HCT116 (cell line): ENCODE measurements around the gene COPA. TPM values are rescaled to one million over a fixed set of nuclear protein-coding genes. Genes with fewer than 3 reads are reported as not detected.

Experiments used
- ATAC-seq: fragments of 200-7000 bp; cut with Tn5 transposase; 2 replicates; pipeline ENCODE4 v1.9.1; 2020; ENCODE audit warnings: mild to moderate bottlenecking, moderate library complexity
- BruUV-seq: library from RNA; stranded (reverse); fragments of 400-500 nt; replicated peaks from 2 replicates; lab custom pipeline; 2021; lab: Mats Ljungman, UMichigan
- CTCF ChIA-PET: fragments of 300-600 bp; sonication (Branson Sonifier 250); formaldehyde crosslinking; loops from one replicate; lab custom pipeline; 2021; ENCODE audit warnings: antibody characterized with exemption; lab: Charles Lee
- POLR2A ChIA-PET: fragments of 300-600, 350-600 bp; sonication (Branson Sonifier 250); formaldehyde crosslinking; loops from one replicate; lab custom pipeline; 2021; ENCODE audit warnings: antibody characterized with exemption; lab: Charles Lee
- RAD21 ChIA-PET, 2 experiments: fragments of 300-600 bp; sonication (Branson Sonifier 250); formaldehyde crosslinking; loops; one replicate each; lab custom pipeline; 2023; ENCODE audit warnings: low total read pairs in 2 of 2; ENCODE audit not compliant: uncharacterized antibody in 2 of 2, unreplicated experiment in 2 of 2, low non-redundant PET in 1 of 2; lab: Charles Lee
- DNase-seq: peaks from one replicate; pipeline ENCODE4 v3.0.0-alpha.2; 2010; ENCODE audit warnings: low read depth, low spot score
- H2AFZ ChIP-seq: fragments of 200-600 bp; shearing (Covaris generic), sonication (generic); 2 replicates; pipeline ENCODE4 v1.6.1; 2017; ENCODE audit warnings: low read depth, mixed run types, mixed read lengths, antibody characterized with exemption, low read length; ENCODE audit not compliant: poor library complexity, severe bottlenecking
- H3K27ac ChIP-seq: 2 replicates; pipeline ENCODE4 v1.5.1; 2012; ENCODE audit warnings: low read depth, low read length
- H3K27me3 ChIP-seq: fragments of 200-600 bp; sonication (generic); 2 replicates; pipeline ENCODE4 v1.6.1; 2016; ENCODE audit warnings: mixed run types, low read length, mixed read lengths; ENCODE audit not compliant: insufficient read depth
- H3K36me3 ChIP-seq, 2 experiments: fragments of 200-500 bp in 1 of 2; fragments of 200-600 bp in 1 of 2; sonication (Bioruptor generic) in 1 of 2; sonication (generic) in 1 of 2; 2 replicates each; pipeline versions ENCODE4 v1.5.1 to v1.6.1; 2014 to 2016; ENCODE audit warnings: low read length in 2 of 2, inconsistent platforms in 1 of 2, mixed read lengths in 1 of 2, mixed run types in 1 of 2; ENCODE audit not compliant: insufficient read depth in 2 of 2, control insufficient read depth in 1 of 2
- H3K4me1 ChIP-seq, 2 experiments: fragments of 200-600 bp in 1 of 2; sonication (generic) in 1 of 2; 2 replicates each; pipeline versions ENCODE4 v1.5.1 to v1.6.1; 2012 to 2017; ENCODE audit warnings: low read length in 2 of 2, inconsistent platforms in 1 of 2, mild to moderate bottlenecking in 1 of 2, mixed read lengths in 1 of 2, mixed run types in 1 of 2, moderate library complexity in 1 of 2; ENCODE audit not compliant: insufficient read depth in 2 of 2, control insufficient read depth in 1 of 2
- H3K4me2 ChIP-seq: fragments of 200-600 bp; sonication (generic); 2 replicates; pipeline ENCODE4 v1.6.1; 2017; ENCODE audit warnings: mixed run types, low read length, mixed read lengths
- H3K4me3 ChIP-seq, 2 experiments: fragments of 200-600 bp in 1 of 2; sonication (generic) in 1 of 2; replicated peaks in 1 of 2; 2 replicates each; pipeline ENCODE4 v1.5.1; 2011 to 2016; ENCODE audit warnings: low read length in 2 of 2, control low read depth in 1 of 2, low read depth in 1 of 2, mild to moderate bottlenecking in 1 of 2, mixed read lengths in 1 of 2, mixed run types in 1 of 2
- H3K79me2 ChIP-seq: fragments of 200-600 bp; sonication (generic); 2 replicates; pipeline ENCODE4 v1.6.1; 2017; ENCODE audit warnings: mild to moderate bottlenecking, mixed run types, low read length, moderate library complexity, mixed read lengths; ENCODE audit not compliant: insufficient read depth
- H3K9ac ChIP-seq: fragments of 200-600 bp; sonication (generic); 2 replicates; pipeline ENCODE4 v1.6.1; 2016; ENCODE audit warnings: low read length, mixed read lengths
- H3K9me2 ChIP-seq: fragments of 200-600 bp; sonication (generic), shearing (Covaris generic); 2 replicates; pipeline ENCODE4 v1.6.1; 2017; ENCODE audit warnings: mixed run types, mild to moderate bottlenecking, moderate library complexity; ENCODE audit not compliant: insufficient read depth
- H3K9me3 ChIP-seq, 2 experiments: fragments of 200-500 bp in 1 of 2; fragments of 200-600 bp in 1 of 2; sonication (Bioruptor generic) in 1 of 2; sonication (generic) in 1 of 2; 2 replicates each; pipeline ENCODE4 v1.6.1; 2014 to 2017; ENCODE audit warnings: low read length in 2 of 2, mixed read lengths in 2 of 2, inconsistent platforms in 1 of 2, low read depth in 1 of 2, mild to moderate bottlenecking in 1 of 2, mixed run types in 1 of 2, moderate library complexity in 1 of 2; ENCODE audit not compliant: control insufficient read depth in 1 of 2, insufficient read depth in 1 of 2
- H4K20me1 ChIP-seq: fragments of 200-600 bp; sonication (generic), shearing (Covaris generic); 2 replicates; pipeline ENCODE4 v1.6.1; 2017; ENCODE audit warnings: mixed run types, mild to moderate bottlenecking, moderate library complexity; ENCODE audit not compliant: insufficient read depth
- CEBPB ChIP-seq: IDR thresholded peaks from 2 replicates; pipeline ENCODE4 v1.6.1; 2012; ENCODE audit warnings: low read depth
- EGR1 ChIP-seq: IDR thresholded peaks from 2 replicates; pipeline ENCODE4 v1.6.1; 2012; ENCODE audit warnings: low read depth
- ELF1 ChIP-seq: IDR thresholded peaks from 2 replicates; pipeline ENCODE4 v1.6.1; 2012; ENCODE audit warnings: low read depth, borderline replicate concordance
- POLR2A ChIP-seq: IDR thresholded peaks from 2 replicates; pipeline ENCODE4 v1.7.0; 2011; ENCODE audit warnings: borderline replicate concordance; ENCODE audit not compliant: insufficient read depth, insufficient read length; ENCODE audit errors: extremely low read depth
- POLR2AphosphoS5 ChIP-seq: IDR thresholded peaks from 2 replicates; pipeline ENCODE4 v1.6.1; 2011; ENCODE audit warnings: mild to moderate bottlenecking, low read depth, low read length, moderate library complexity
- SIN3A ChIP-seq: IDR thresholded peaks from 2 replicates; pipeline ENCODE4 v1.6.1; 2012; ENCODE audit warnings: low read depth
- SP1 ChIP-seq: IDR thresholded peaks from 2 replicates; pipeline ENCODE4 v1.6.1; 2012; ENCODE audit warnings: low read depth
- YY1 ChIP-seq: IDR thresholded peaks from 2 replicates; pipeline ENCODE4 v1.6.1; 2011; ENCODE audit warnings: low read length, low read depth, moderate library complexity, mild to moderate bottlenecking; ENCODE audit not compliant: insufficient replicate concordance; ENCODE audit errors: extremely low read depth
- ZFX ChIP-seq: fragments of 450-650 bp; IDR thresholded peaks from 2 replicates; pipeline ENCODE4 v1.6.1; 2017
- intact Hi-C: fragments of 100-400 bp; cut with micrococcal nuclease; formaldehyde crosslinking; loops from 2 replicates; pipeline ENCODE4 v1.10.0; 2022
- total RNA-seq: library from RNA; stranded (reverse); gene quantifications from one replicate; pipeline ENCODE4 v1.2.1, GENCODE V29; 2021; ENCODE audit not compliant: unreplicated experiment
- TF ChIP-seq, protein P1 (sequence below): IDR thresholded peaks from 2 replicates; pipeline ENCODE4 v1.6.1; 2011; ENCODE audit warnings: mild to moderate bottlenecking, low read length, moderate library complexity; ENCODE audit not compliant: insufficient replicate concordance; ENCODE audit errors: extremely low read depth
- TF ChIP-seq, protein P2 (sequence below): IDR thresholded peaks from 2 replicates; pipeline ENCODE4 v1.6.1; 2012
- TF ChIP-seq, protein P3 (sequence below): IDR thresholded peaks from 2 replicates; pipeline ENCODE4 v1.6.1; 2012

COPA gene
- total RNA-seq, 1 experiment from 2014 or later, result 132 TPM

DNA sequence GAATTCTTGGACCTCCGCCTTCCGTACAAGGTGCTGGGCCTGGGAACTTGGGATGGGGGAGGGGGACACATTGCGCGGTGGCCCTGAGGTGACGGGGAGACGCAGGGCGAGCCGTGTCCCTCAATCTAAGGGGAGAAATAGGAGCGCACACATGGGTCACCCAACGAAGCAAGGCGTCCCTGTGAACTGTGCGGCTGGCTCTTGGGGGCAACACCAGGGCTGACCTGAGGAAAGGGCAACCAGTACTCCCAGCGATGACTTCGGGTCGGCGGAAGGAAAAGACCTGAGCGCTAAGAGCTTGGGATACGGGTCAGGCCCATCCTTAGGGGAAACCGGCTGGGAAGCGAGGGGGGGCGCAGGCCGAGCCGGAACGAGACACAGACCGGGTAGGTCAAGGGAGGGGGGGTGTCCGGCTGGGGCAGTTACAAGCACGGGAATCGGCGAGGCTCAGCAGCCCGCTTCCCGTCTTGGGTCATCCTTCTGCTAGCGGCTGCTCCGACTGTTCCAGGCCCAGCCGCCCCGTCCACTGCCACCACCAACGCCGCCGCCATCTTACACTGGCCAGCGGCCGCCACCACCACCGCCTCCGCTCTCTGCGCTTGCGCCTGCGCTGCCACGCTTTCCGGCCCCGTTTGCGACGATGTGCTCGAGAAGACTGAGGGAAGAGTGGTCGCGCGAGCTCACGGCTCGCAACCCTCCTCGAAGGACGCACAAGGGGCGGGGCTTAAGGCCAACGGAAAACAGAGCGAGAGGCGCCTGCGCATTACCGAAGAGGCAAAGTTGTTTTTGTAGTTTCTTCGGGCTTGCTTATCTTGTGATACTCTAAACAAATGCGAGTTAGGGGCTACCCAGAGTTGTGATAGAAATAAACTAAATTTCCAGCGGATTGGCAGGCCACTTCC, 80.9 kb downstream of the COPA start, which contains the start of gene DCAF8:
DCAF8 (minus strand) TSS at position 657 of the 902 bp plus-strand sequence. CDS start 18,541 bp downstream, outside the sequence.
- RAD21 ChIA-PET, result no interaction called here
- ATAC-seq (peak; percentile 96), DNase-seq (peak; percentile 91)
- intact Hi-C loops, result no loop called here
- Histone ChIP-seq H3K4me2 (peak within 1 kb of the TSS; percentile 80), H4K20me1 (no peaks in the 10 kb centered on the region; the same call in 1 of the 2 replicates), H3K4me1 (peaks cover 22 to 30% of the 10 kb centered on the region in 2 experiments), H3K27ac (peak within 1 kb of the TSS; percentile 73), H3K27me3 (no peaks in the 10 kb centered on the region), H3K4me3 (peak within 1 kb of the TSS; percentile 97 to 98), H3K9me2 (no peaks in the 10 kb centered on the region), H2AFZ (peak within 1 kb of the TSS; percentile 63), H3K9ac (peak within 1 kb of the TSS; percentile 96), H3K9me3 (no peaks in the 10 kb centered on the region), H3K36me3 (0 out of 4 replicates have a peak, but pooled peaks cover 0 to 5% of the 10 kb centered on the region in 2 experiments), H3K79me2 (peaks cover 50% of the 10 kb centered on the region)
- CTCF ChIA-PET, result interaction anchor here (0.6 to 3.8 kb wide), 7 partner anchors 11 to 184 kb away, joined by 3 to 39 read pairs (median 3); partner anchors contain the start of gene PEX19
- BruUV-seq, result TSS peak; percentile 49
- POLR2A ChIA-PET, result interaction anchor here (0.7 to 1.2 kb wide), 3 partner anchors 10 to 176 kb away, joined by 3 to 8 read pairs (median 5); partner anchors contain the start of gene PEX19
- TF ChIP-seq SIN3A (peak; percentile 59), SP1 (peak; percentile 59; the same call in 1 of the 2 replicates), EGR1 (peak; percentile 96), ZFX (peak; percentile 90), ELF1 (no peak), CEBPB (no peak), YY1 (peak; percentile 96), POLR2AphosphoS5 (peak; percentile 94), POLR2A (peak; percentile 90)
- TF ChIP-seq, protein P1, sequence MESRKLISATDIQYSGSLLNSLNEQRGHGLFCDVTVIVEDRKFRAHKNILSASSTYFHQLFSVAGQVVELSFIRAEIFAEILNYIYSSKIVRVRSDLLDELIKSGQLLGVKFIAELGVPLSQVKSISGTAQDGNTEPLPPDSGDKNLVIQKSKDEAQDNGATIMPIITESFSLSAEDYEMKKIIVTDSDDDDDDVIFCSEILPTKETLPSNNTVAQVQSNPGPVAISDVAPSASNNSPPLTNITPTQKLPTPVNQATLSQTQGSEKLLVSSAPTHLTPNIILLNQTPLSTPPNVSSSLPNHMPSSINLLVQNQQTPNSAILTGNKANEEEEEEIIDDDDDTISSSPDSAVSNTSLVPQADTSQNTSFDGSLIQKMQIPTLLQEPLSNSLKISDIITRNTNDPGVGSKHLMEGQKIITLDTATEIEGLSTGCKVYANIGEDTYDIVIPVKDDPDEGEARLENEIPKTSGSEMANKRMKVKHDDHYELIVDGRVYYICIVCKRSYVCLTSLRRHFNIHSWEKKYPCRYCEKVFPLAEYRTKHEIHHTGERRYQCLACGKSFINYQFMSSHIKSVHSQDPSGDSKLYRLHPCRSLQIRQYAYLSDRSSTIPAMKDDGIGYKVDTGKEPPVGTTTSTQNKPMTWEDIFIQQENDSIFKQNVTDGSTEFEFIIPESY, result peak; percentile 93
- TF ChIP-seq, protein P2, sequence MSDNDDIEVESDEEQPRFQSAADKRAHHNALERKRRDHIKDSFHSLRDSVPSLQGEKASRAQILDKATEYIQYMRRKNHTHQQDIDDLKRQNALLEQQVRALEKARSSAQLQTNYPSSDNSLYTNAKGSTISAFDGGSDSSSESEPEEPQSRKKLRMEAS, result peak; percentile 73
- TF ChIP-seq, protein P3, sequence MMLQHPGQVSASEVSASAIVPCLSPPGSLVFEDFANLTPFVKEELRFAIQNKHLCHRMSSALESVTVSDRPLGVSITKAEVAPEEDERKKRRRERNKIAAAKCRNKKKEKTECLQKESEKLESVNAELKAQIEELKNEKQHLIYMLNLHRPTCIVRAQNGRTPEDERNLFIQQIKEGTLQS, result no peak
- TF ChIP-seq, all 23 proteins: peak for 9
